HepG2 (cell line): ENCODE results near the gene PDE4D. TPM values are rescaled to one million over a fixed set of nuclear protein-coding genes. Genes with fewer than 3 reads are reported as not detected.

Experiments used
- ATAC-seq: fragments of 200-7000 bp; cut with Tn5 transposase; 3 replicates; pipeline ENCODE4 v1.9.1; 2020; ENCODE audit warnings: mild to moderate bottlenecking, moderate library complexity
- BruUV-seq: library from RNA; stranded (reverse); fragments of 400-500 nt; replicated peaks from 2 replicates; lab custom pipeline; 2021; lab: Mats Ljungman, UMichigan
- CTCF ChIA-PET: fragments of 300-600 bp; formaldehyde crosslinking; extraction: SDS; loops from one replicate; lab custom pipeline; 2021; ENCODE audit warnings: low total read pairs, inconsistent platforms, low intra/inter-chr PET ratio; lab: Yijun Ruan, JAX
- POLR2A ChIA-PET: fragments of 350-600 bp; sonication (Branson Sonifier 250); formaldehyde crosslinking; loops from one replicate; lab custom pipeline; 2020; ENCODE audit warnings: antibody characterized with exemption, inconsistent platforms; lab: Yijun Ruan, JAX
- DNase-seq: peaks from one replicate; pipeline ENCODE4 v3.0.0-alpha.2; 2015; ENCODE audit warnings: low spot score
- FAIRE-seq: peaks from 3 replicates; lab custom pipeline; 2011; peaks lifted over from hg19 to GRCh38; lab: Jason Lieb, UNC
- H2AFZ ChIP-seq: one replicate; pipeline ENCODE4 v1.6.1; 2011; ENCODE audit warnings: low read length, inconsistent platforms
- H3K27ac ChIP-seq: fragments of 300-600 bp; 3 replicates; pipeline ENCODE4 v1.8.0; 2011; ENCODE audit warnings: mixed run types, mild to moderate bottlenecking, mixed read lengths, low read length, inconsistent platforms; ENCODE audit not compliant: insufficient read depth; ENCODE audit errors: extremely low read length
- H3K27me3 ChIP-seq, 2 experiments: fragments of 200-600 bp in 1 of 2; 2 replicates in 1 of 2; 3 replicates in 1 of 2; pipeline versions ENCODE4 v1.6.0 to v1.8.0; 2011; ENCODE audit warnings: low read length in 2 of 2, mild to moderate bottlenecking in 2 of 2, moderate library complexity in 2 of 2, inconsistent platforms in 1 of 2; ENCODE audit not compliant: insufficient read depth in 2 of 2, control insufficient read depth in 1 of 2
- H3K36me3 ChIP-seq, 2 experiments: fragments of 200-600 bp in 1 of 2; replicated peaks in 1 of 2; 2 replicates in 1 of 2; 3 replicates in 1 of 2; pipeline versions ENCODE4 v1.5.1 to v1.8.0; 2011; ENCODE audit warnings: low read length in 2 of 2, inconsistent platforms in 1 of 2; ENCODE audit not compliant: insufficient read depth in 2 of 2, control insufficient read depth in 1 of 2
- H3K4me1 ChIP-seq: 2 replicates; pipeline ENCODE4 v1.5.1; 2012; ENCODE audit warnings: low read length, inconsistent platforms; ENCODE audit not compliant: insufficient read depth
- H3K4me2 ChIP-seq: 2 replicates; pipeline ENCODE4 v1.6.0; 2011; ENCODE audit warnings: low read depth, low read length, inconsistent platforms
- H3K4me3 ChIP-seq, 3 experiments: fragments of 200-600 bp in 1 of 3; sonication (generic), shearing (Covaris generic) in 1 of 3; replicated peaks in 1 of 3; 2 replicates each; pipeline ENCODE4 v1.5.1; 2011 to 2016; ENCODE audit warnings: low read length in 3 of 3, inconsistent platforms in 2 of 3, low read depth in 2 of 3, mild to moderate bottlenecking in 2 of 3, control low read depth in 1 of 3, mixed read lengths in 1 of 3; ENCODE audit not compliant: insufficient read depth in 1 of 3
- H3K79me2 ChIP-seq: one replicate; pipeline ENCODE4 v1.6.1; 2011; ENCODE audit warnings: low read length, inconsistent platforms; ENCODE audit not compliant: insufficient read depth
- H3K9ac ChIP-seq: 2 replicates; pipeline ENCODE4 v1.6.0; 2011; ENCODE audit warnings: mild to moderate bottlenecking, low read depth, low read length, inconsistent platforms; ENCODE audit not compliant: insufficient read depth
- H3K9me3 ChIP-seq: 2 replicates; pipeline ENCODE4 v1.5.1; 2012; ENCODE audit warnings: mild to moderate bottlenecking, low read length
- H4K20me1 ChIP-seq: 2 replicates; pipeline ENCODE4 v1.6.0; 2011; ENCODE audit warnings: inconsistent platforms, mild to moderate bottlenecking, low read length, moderate library complexity; ENCODE audit not compliant: insufficient read depth
- FOXO1 ChIP-seq: sonication (generic); formaldehyde crosslinking; IDR thresholded peaks from 2 replicates; pipeline ENCODE4 v1.4.0; 2020; ENCODE audit warnings: missing genetic modification reagents
- GABPA ChIP-seq, 2 experiments: IDR thresholded peaks; 2 replicates each; pipeline ENCODE4 v1.6.1; 2011 to 2016; ENCODE audit warnings: low read depth in 2 of 2, low read length in 1 of 2, missing biosample characterization in 1 of 2, missing genetic modification characterization in 1 of 2
- GATAD2A ChIP-seq: IDR thresholded peaks from 2 replicates; pipeline ENCODE4 v1.6.1; 2016
- GTF3A ChIP-seq: sonication (generic); formaldehyde crosslinking; conservative IDR thresholded peaks from 2 replicates; pipeline ENCODE4 v1.4.0; 2020; ENCODE audit warnings: mild to moderate bottlenecking, missing genetic modification reagents
- JDP2 ChIP-seq: sonication (generic); formaldehyde crosslinking; IDR thresholded peaks from 2 replicates; pipeline ENCODE4 v1.8.1; 2022; ENCODE audit warnings: missing genetic modification reagents, borderline replicate concordance
- MAZ ChIP-seq, 2 experiments: sonication (generic) in 1 of 2; formaldehyde crosslinking in 1 of 2; IDR thresholded peaks; 2 replicates each; pipeline versions ENCODE4 v1.5.0 to v1.6.1; 2012 to 2020; ENCODE audit warnings: low read depth in 2 of 2, mild to moderate bottlenecking in 2 of 2, borderline replicate concordance in 1 of 2, improper control_type of control experiment in 1 of 2, low read length in 1 of 2, missing genetic modification reagents in 1 of 2, moderate library complexity in 1 of 2
- PLSCR1 ChIP-seq: sonication (generic); formaldehyde crosslinking; IDR thresholded peaks from 2 replicates; pipeline ENCODE4 v1.5.0; 2020; ENCODE audit warnings: missing genetic modification reagents, mild to moderate bottlenecking, borderline replicate concordance
- POGK ChIP-seq: sonication (generic); formaldehyde crosslinking; conservative IDR thresholded peaks from 2 replicates; pipeline ENCODE4 v1.8.0; 2022; ENCODE audit warnings: mild to moderate bottlenecking, moderate library complexity, missing genetic modification reagents
- RAD51 ChIP-seq: fragments of 450-650 bp; IDR thresholded peaks from 2 replicates; pipeline ENCODE4 v1.6.1; 2016; ENCODE audit warnings: borderline replicate concordance
- SIX4 ChIP-seq: sonication (generic); formaldehyde crosslinking; IDR thresholded peaks from 2 replicates; pipeline ENCODE4 v1.4.0; 2020; ENCODE audit warnings: missing genetic modification reagents
- ZFP82 ChIP-seq: sonication (generic); formaldehyde crosslinking; IDR thresholded peaks from 2 replicates; pipeline ENCODE4 v1.5.1; 2020; ENCODE audit warnings: mild to moderate bottlenecking, missing genetic modification reagents, borderline replicate concordance
- ZNF12 ChIP-seq: sonication (generic); formaldehyde crosslinking; IDR thresholded peaks from 2 replicates; pipeline ENCODE4 v1.5.0; 2020; ENCODE audit warnings: missing genetic modification reagents
- ZNF281 ChIP-seq: sonication (generic); formaldehyde crosslinking; IDR thresholded peaks from 2 replicates; pipeline ENCODE4 v1.4.0; 2020; ENCODE audit warnings: missing genetic modification reagents, borderline replicate concordance
- ZNF317 ChIP-seq: sonication (generic); formaldehyde crosslinking; IDR thresholded peaks from 2 replicates; pipeline ENCODE4 v1.5.0; 2020; ENCODE audit warnings: mild to moderate bottlenecking, missing genetic modification reagents
- ZNF616 ChIP-seq: sonication (generic); formaldehyde crosslinking; IDR thresholded peaks from 2 replicates; pipeline ENCODE4 v1.5.0; 2020; ENCODE audit warnings: low read depth, mild to moderate bottlenecking, missing genetic modification reagents
- ZNF678 ChIP-seq: sonication (generic); formaldehyde crosslinking; IDR thresholded peaks from 2 replicates; pipeline ENCODE4 v1.4.0; 2020; ENCODE audit warnings: mild to moderate bottlenecking, missing genetic modification reagents
- ZNF710 ChIP-seq: sonication (generic); formaldehyde crosslinking; IDR thresholded peaks from 2 replicates; pipeline ENCODE4 v1.5.0; 2020; ENCODE audit warnings: mild to moderate bottlenecking, missing genetic modification reagents, borderline replicate concordance
- in situ Hi-C: cut with HindIII; loops from 2 replicates; pipeline ENCODE4 v1.10.0; 2017; ENCODE audit warnings: low pct_unique_long_range_greater_than_20kb; ENCODE audit not compliant: extremely low pct_ligation_motif_present
- intact Hi-C: fragments of 100-400 bp; cut with micrococcal nuclease; formaldehyde crosslinking; loops from one replicate; pipeline ENCODE4 v1.10.0; 2022; ENCODE audit not compliant: unreplicated experiment
- polyA plus RNA-seq, 8 experiments: library from polyadenylated mRNA; depleted of rRNA in 3 of 8; stranded (reverse) in 7 of 8; unstranded in 1 of 8; fragments of >200 nt; fragmentation: Illumina TruSeq in 4 of 8; extraction: Trizol in 4 of 8; gene quantifications; 2 replicates each; pipeline versions ENCODE4 v1.2.1 to v1.2.3, GENCODE V29; 2011 to 2016; ENCODE audit warnings: low read depth in 4 of 8, missing spikeins in 1 of 8, mixed read lengths in 1 of 8; ENCODE audit not compliant: insufficient read depth in 1 of 8
- total RNA-seq, 5 experiments: library from RNA; depleted of rRNA; stranded (reverse); fragments of >200 nt; fragmentation: Illumina TruSeq; extraction: Trizol; gene quantifications; 2 replicates each; pipeline ENCODE4 v1.2.3, GENCODE V29; 2016; ENCODE audit warnings: low read depth in 1 of 5

The PDE4D gene
- total and polyA plus RNA-seq, 2 of the 13 experiments (the other 11 are each of a cell fraction or from before 2014, with no cell fraction given) = 7.0 to 12.2 TPM

GRCh38 chr5:58980890-58981289 lies 912.6 kb downstream of the PDE4D start (continued):
- no peak for TF ChIP-seq JDP2 (CRISPR knock-in tag)
- no peak for TF ChIP-seq ZNF317 (CRISPR knock-in tag)
- TF ChIP-seq GABPA (IDR thresholded peaks at IDR 0.05; ENCODE audit: low read depth, low read length) = no peak
- TF ChIP-seq GABPA (CRISPR knock-in tag; IDR thresholded peaks at IDR 0.05; ENCODE audit: low read depth) = no peak
- no peak for TF ChIP-seq MAZ (IDR thresholded peaks at IDR 0.05; ENCODE audit: borderline replicate concordance, low read depth, low read length)
- TF ChIP-seq MAZ (CRISPR knock-in tag; IDR thresholded peaks at IDR 0.05; ENCODE audit: low read depth) = no peak
- TF ChIP-seq ZNF281 (CRISPR knock-in tag) = no peak
- TF ChIP-seq PLSCR1 = no peak

- in situ Hi-C loops = no loop called here
- intact Hi-C loops = no loop called here
- no peak for FAIRE-seq
- TF ChIP-seq ZNF12 (CRISPR knock-in tag) = no peak
- no peak for TF ChIP-seq GATAD2A (CRISPR knock-in tag)
- no peak for TF ChIP-seq SIX4 (CRISPR knock-in tag)
- no peak for TF ChIP-seq ZNF678 (CRISPR knock-in tag)
- no peak for TF ChIP-seq ZFP82
- TF ChIP-seq GTF3A (CRISPR knock-in tag) = no peak
- no peak for TF ChIP-seq RAD51
- TF ChIP-seq ZNF710 (CRISPR knock-in tag) = no peak
- TF ChIP-seq POGK = no peak
- no peak for TF ChIP-seq ZNF616 (CRISPR knock-in tag)
- TF ChIP-seq FOXO1 (CRISPR knock-in tag) = no peak
These were observed 914.4 kb downstream of the PDE4D start for GRCh38 chr5:58979090-58979489.

More at GRCh38 chr5:58979090-58979489, 914.4 kb downstream of the PDE4D start:
- Histone ChIP-seq H3K4me3 (no peak overlapping the region), H4K20me1 (no peaks in the 10 kb centered on the region), H3K27me3 (no peaks in the 10 kb centered on the region; a peak in 1 of 5 replicates), H2AFZ (no peak overlapping the region), H3K36me3 (peaks cover 0 to 9% of the 10 kb centered on the region in 2 experiments; a peak in 2 of 5 replicates), H3K9ac (no peak overlapping the region), H3K27ac (no peak overlapping the region), H3K79me2 (no peaks in the 10 kb centered on the region), H3K9me3 (no peaks in the 10 kb centered on the region), H3K4me2 (no peak overlapping the region), H3K4me1 (no peaks in the 10 kb centered on the region)
- CTCF ChIA-PET = no interaction called here
- no peak for DNase-seq
- POLR2A ChIA-PET = no interaction called here
- ATAC-seq = no peak
- BruUV-seq = no TSS peak
